GM18507 (cell line): ENCODE results near the gene ITCH.
"Not testable (repeated sequence)": the region's sequence is repeated elsewhere in the genome, so short reads cannot be mapped to it uniquely, and the experiment has no call there.

Experiments
- DNase-seq: peaks from one replicate; pipeline ENCODE4 v3.0.0; 2011; ENCODE audit warnings: low read depth; ENCODE audit not compliant: insufficient read length; ENCODE audit errors: extremely low spot score
- FAIRE-seq: peaks from 2 replicates; lab custom pipeline; 2011; peaks lifted over from hg19 to GRCh38; lab: Jason Lieb, UNC

ITCH gene

GRCh38 chr20:34491932-34492509, 128.9 kb downstream of the ITCH start:
- no peak for FAIRE-seq

GRCh38 chr20:34493646-34494045, 130.6 kb downstream of the ITCH start:
- no peak for DNase-seq
- FAIRE-seq: no peak

More at GRCh38 chr20:34491932-34492509, 128.9 kb downstream of the ITCH start:
- no peak for DNase-seq

- FAIRE-seq: no peak
- no peak for DNase-seq
Measured at GRCh38 chr20:34495307-34495706, 132.2 kb downstream of the ITCH start.

DNA sequence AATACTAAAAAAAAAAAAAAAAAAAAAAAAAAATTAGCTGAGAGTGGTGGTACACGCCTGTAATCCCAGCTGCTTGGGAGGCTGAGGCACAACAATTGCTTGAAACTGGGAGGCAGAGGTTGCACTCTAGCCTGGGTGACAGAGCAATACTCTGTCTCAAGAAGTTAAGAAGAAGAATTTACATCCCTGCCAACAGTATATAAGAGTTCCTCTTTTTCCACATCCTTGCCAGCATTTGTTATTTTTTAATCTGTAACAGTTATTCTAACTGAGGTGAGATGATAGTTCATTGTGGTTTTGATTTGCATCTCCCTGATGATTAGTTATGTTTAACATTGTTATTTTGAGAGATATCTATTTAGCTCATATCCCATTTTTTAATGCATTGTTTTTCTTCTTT, 132.8 kb downstream of the ITCH start:
- FAIRE-seq: no peak
- no peak for DNase-seq

- DNase-seq: not testable (repeated sequence)
Measured at GRCh38 chr20:34497596-34497995, 134.5 kb downstream of the ITCH start.

GRCh38 chr20:34500823-34501222, 137.8 kb downstream of the ITCH start:
- no peak for DNase-seq
- no peak for FAIRE-seq

More at GRCh38 chr20:34497596-34497995, 134.5 kb downstream of the ITCH start:
- FAIRE-seq: not testable (repeated sequence)

- DNase-seq (no peak), FAIRE-seq (no peak)
Measured at GRCh38 chr20:34506480-34506879, 143.4 kb downstream of the ITCH start.

GRCh38 chr20:34507702-34508413, 144.8 kb downstream of the ITCH start:
- FAIRE-seq (no peak), DNase-seq (no peak)

GRCh38 chr20:34510575-34510974, 147.5 kb downstream of the ITCH start:
- FAIRE-seq (no peak), DNase-seq (no peak)

DNA sequence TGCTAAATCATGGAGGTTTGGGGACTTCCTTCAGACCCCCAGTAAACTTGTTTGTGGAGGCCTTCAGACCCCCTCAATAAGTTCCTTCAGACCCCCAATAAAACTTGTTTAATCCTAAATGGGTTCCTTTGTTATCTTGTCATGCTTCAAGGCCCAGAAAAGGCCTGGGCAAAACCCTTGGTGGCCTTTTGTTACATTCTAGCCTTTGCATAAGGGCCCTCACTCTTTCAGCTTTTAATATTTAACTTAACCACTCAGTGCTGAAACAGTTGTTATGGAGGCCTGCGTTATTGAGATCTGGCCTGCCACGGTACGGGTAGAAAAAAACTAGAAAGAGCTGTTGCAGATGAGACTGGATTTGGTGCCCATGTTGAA, 148.8 kb downstream of the ITCH start:
- FAIRE-seq: no peak
- DNase-seq: no peak

DNA sequence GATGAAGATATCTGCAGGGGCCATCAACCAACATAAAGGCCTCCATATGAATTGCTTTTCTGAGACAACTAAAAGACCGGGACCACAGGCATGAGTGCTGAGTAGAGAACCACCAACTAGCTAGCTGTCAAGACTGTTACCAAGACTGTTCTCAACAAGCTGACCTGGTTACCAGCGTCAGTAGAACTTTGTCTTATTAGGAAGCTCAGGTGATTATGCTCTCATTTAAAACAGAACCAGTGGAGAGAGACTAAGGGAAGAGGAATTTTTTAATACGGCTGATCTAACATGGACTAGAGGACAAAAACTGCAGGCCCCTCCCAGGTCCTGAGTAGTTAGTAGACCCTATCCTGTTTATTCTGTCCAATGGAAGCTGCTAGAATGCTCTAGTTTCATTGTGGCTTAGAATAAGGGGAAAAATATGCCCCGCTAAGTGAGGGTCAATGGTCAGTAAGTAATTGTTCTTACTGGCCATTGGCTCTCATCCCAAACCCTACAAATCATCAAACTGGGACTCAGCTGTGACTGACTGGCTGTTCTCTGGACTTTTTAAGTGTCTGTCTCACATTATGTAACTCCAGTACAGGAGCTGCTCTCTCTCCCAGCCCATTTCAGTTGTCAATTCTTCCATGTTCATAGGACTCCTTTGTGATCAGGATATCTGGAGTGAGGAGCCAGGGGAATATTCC, 149.3 kb downstream of the ITCH start:
- DNase-seq: no peak
- FAIRE-seq: no peak

- no peak for DNase-seq
Measured at GRCh38 chr20:34512955-34513419, 149.9 kb downstream of the ITCH start.

DNA sequence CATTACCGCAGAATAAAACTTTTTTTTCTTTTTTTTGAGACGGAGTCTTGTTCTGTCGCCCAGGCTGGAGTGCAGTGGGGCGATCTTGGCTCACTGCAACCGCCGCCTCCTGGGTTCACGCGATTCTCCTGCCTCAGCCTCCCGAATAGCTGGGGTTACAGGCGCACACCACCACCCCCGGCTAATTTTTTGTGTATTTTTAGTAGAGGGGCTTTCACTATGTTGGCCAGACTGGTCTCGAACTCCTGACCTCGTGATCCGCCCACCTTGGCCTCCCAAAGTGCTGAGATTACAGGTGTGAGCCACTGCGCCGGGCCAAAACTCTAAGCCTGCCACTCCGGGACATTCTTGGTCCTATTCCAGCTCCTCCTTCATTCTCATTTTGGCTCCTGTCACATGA, 151.0 kb downstream of the ITCH start:
- FAIRE-seq, DNase-seq: not testable (repeated sequence)

More at GRCh38 chr20:34512955-34513419, 149.9 kb downstream of the ITCH start:
- FAIRE-seq: no peak

- FAIRE-seq: no peak
- DNase-seq: no peak
Measured at GRCh38 chr20:34514897-34515483, 151.9 kb downstream of the ITCH start.

- DNase-seq (peak; percentile 44), FAIRE-seq (peak; percentile 78)
Measured at GRCh38 chr20:34515484-34516246, 152.6 kb downstream of the ITCH start.

- DNase-seq (peak; percentile 77), FAIRE-seq (peak; percentile 86)
Measured at GRCh38 chr20:34516247-34517113, 153.4 kb downstream of the ITCH start, which contains the start of gene DYNLRB1. TSS of gene DYNLRB1 (plus strand) at chr20:34516422. CDS start at chr20:34516459, 37 bp downstream.

DNA sequence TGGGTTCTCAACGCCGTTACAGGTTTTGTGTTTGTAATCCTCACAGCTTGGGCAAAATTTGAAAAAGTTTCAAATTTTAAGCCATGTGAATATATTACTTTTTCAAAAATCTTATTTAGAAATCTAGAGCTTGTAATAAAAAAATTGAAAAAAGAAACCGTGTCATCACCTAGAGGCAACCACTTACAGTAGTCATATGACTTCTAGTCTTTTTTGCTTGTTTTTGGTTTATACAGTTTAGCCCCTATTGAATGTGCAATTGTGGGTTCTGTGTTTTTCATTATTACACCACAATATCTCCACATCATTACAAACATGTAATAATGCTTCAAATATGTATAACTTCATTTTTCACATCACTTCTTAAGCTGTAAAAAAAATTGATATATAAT, 154.0 kb downstream of the ITCH start:
- FAIRE-seq (no peak), DNase-seq (no peak)

GRCh38 chr20:34518863-34519262, 155.8 kb downstream of the ITCH start:
- DNase-seq, FAIRE-seq: not testable (repeated sequence)
